ENCODE data around the gene GSN. TPM values are rescaled to one million over a fixed set of nuclear protein-coding genes. Genes with fewer than 3 reads are reported as not detected.

Gene GSN
- total RNA-seq, 1 donor = 254 TPM

DNA sequence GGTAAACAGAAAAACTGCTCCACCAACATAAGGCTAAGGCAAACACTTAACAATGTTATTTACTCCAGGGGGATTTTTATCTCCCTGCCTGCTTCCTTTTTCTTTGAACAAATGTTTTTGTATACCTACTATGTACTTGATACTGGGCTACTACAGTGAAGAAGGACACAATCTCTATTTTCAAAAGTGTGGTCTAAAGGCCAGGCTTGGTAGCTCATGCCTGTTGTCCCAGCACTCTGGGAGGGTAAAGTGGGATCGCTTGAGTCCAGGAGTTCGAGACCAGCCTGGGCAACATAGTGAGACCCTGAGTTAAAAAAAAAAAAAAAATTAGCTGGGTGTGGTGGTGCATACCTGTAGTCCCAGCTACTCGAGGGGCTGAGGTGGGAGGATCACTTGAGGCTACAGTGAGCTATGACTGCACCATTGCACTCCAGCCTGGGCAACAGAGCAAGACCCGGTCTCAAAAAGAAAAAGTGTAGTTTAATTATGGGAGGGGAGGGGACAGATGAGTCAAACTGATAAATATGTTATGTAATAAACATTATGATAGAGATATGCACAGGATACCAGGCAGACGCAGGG is 98.7 kb downstream of the GSN start:
- H3K4me3 ChIP-seq (ENCODE audit: low read depth, low read length) = peak overlapping the region; percentile 95
- DNase-seq (ENCODE audit: low read depth) = no peak
- TF ChIP-seq, protein P1, sequence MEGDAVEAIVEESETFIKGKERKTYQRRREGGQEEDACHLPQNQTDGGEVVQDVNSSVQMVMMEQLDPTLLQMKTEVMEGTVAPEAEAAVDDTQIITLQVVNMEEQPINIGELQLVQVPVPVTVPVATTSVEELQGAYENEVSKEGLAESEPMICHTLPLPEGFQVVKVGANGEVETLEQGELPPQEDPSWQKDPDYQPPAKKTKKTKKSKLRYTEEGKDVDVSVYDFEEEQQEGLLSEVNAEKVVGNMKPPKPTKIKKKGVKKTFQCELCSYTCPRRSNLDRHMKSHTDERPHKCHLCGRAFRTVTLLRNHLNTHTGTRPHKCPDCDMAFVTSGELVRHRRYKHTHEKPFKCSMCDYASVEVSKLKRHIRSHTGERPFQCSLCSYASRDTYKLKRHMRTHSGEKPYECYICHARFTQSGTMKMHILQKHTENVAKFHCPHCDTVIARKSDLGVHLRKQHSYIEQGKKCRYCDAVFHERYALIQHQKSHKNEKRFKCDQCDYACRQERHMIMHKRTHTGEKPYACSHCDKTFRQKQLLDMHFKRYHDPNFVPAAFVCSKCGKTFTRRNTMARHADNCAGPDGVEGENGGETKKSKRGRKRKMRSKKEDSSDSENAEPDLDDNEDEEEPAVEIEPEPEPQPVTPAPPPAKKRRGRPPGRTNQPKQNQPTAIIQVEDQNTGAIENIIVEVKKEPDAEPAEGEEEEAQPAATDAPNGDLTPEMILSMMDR (IDR thresholded peaks at IDR 0.05; ENCODE audit: insufficient read depth, low read depth, low read length) = no peak

DNA sequence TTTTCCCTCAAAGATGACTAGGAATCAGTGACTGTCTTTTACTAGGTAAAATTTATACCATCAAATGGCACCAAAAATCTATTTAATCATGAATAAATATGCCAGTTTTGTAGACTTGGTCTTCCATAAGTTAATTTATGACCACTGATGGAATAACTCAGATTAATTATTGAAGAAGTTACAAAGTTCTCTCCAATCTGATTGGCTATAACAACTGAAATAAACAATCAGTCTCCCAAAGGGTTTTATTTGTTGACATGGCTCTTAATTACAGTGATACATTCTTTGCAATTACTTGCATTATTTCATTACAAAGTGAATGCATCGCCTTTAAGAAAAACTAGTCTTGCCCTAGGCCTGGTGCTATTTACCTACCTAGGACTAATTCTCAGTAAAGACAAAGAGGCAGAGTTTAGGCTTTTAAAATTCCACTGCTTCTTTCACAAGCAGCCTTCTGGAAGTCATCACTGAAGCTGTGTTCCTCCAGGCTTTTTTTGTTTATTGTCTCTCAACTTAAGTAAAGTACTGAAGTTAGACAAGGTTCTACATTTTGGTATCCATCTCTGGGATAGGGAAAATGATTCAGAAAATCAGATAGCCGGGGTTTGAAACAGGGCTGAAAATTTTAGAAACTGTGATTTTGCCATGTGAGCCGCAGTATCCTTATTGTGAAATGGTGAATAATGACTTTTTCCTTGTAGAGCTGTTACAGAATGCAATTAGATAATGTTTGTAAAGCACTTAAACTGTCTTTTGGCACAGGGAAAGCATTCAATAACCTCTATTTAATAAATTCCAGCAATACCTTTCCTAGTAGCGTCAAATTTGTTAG is 99.6 kb downstream of the GSN start:
- peak; percentile 70 for DNase-seq (ENCODE audit: low read depth)
- TF ChIP-seq, protein P1 (IDR thresholded peaks at IDR 0.05; ENCODE audit: insufficient read depth, low read depth, low read length) = no peak
- H3K4me3 ChIP-seq (ENCODE audit: low read depth, low read length) = peak overlapping the region; percentile 95

DNA sequence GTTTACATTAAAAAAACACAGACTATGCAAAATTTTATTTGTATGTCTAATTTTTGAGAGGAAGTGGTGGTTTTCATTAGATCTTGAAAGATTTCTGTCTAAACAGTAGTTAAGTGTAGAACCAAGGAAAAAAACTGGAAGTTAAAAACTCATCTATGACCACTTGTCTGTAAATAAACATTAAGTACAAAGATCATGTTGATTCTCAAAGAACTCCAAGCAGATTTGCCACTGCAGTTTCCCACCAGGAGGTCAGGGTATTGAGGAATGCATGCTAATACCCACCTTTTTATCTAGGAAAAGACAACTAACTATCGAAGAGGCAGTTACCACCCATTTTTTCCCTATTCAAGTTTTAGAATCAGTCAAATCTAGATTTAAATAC is 100.2 kb downstream of the GSN start:
- DNase-seq (ENCODE audit: low read depth) = no peak
- TF ChIP-seq, protein P1 (IDR thresholded peaks at IDR 0.05; ENCODE audit: insufficient read depth, low read depth, low read length) = no peak
- H3K4me3 ChIP-seq (ENCODE audit: low read depth, low read length) = peak overlapping the region; percentile 95

DNA sequence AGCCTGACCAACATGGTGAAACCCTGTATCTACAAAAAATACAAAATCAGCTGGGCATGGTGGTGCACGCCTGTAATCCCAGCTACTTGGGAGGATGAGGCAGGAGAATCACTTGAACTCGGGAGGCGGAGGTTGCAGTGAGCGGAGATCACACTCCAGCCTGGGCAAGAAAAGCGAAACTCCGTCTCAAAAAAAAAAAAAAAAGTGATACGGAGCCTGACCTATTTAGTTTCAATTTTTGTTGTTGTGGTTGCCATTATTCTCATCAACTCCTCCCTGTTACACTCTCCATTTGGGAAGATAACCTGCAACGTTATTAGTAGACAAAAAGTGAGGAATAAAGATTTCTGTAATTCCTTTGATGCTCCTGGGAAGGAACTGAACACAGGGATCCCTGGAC is 100.8 kb downstream of the GSN start:
- H3K4me3 ChIP-seq (ENCODE audit: low read depth, low read length) = peak overlapping the region; percentile 95
- no peak for DNase-seq (ENCODE audit: low read depth)
- TF ChIP-seq, protein P1 (IDR thresholded peaks at IDR 0.05; ENCODE audit: insufficient read depth, low read depth, low read length) = no peak

DNA sequence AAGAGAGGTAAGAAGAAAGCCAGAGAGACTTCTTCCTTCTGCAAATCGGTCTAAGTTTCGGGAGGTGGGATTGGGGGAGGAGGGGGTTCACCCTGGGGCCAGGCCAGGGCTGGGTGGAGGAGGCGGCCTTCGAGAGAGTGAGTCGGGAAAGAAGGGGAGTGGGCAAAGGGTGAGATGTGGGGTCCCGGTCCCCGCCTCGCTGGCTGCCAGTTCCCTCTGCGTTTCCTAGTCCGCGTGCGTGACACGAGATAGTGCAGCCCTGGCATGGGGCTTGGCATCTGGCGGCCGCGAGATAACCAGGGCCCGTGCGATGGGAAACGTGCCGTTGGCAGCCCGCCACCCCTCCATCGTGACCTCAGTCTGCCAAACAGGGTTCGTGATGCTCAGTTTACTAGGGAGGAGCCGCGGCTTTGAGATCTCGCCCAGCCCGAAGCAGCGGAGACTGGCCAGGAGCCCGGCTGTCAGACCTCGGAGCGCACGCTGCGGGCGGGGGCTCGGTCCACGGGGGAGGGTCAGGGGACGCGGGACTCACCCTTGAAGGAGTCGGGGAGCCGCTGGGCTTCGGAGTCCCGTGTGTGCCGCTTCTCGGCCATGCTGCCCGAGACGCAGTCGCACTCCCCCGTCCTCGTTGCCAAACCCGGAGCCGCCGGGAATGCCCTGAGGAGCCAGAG is 101.8 kb downstream of the GSN start, which contains the start of gene STOM:
Gene STOM (minus strand): TSS at position 656 of the 671 bp plus-strand sequence. CDS start 63 bp downstream, at position 593.
- TF ChIP-seq, protein P1 (IDR thresholded peaks at IDR 0.05; ENCODE audit: insufficient read depth, low read depth, low read length) = no peak

DNA sequence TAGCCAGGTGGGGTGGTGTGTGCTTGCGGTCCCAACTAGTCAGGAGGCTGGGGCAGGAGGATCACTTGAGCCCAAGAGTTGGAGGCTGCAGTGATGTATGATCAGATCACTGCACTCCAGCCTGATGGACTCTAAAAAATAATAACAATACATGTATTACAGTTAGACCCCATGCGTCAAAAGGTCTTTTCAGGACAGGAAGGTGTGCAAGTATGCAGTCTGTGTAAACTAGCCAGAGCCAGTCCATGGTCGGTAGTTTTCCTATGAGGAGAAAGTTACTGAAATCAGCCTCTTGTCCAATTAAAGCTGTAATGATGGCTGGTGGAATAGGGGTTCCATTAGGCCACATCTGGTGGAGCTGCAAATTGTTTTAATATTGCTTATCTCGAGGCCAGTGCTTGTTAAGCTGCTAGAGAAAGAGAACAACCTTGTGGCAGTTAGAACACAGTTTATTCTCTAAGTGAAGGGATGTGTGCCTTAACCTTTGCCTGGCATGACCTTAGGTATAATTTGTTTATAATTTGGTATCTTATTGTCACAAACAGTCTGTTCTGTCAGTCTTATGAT is 103.6 kb downstream of the GSN start:
- TF ChIP-seq, protein P1 (IDR thresholded peaks at IDR 0.05; ENCODE audit: insufficient read depth, low read depth, low read length) = no peak

More for the DNA sequence above, 101.8 kb downstream of the GSN start, which contains the start of gene STOM:
- peak within 1 kb of the TSS; percentile 95 for H3K4me3 ChIP-seq (ENCODE audit: low read depth, low read length)
- peak; percentile 87 for DNase-seq (ENCODE audit: low read depth)

More for the DNA sequence above, 103.6 kb downstream of the GSN start:
- H3K4me3 ChIP-seq (ENCODE audit: low read depth, low read length) = no peak overlapping the region
- DNase-seq (ENCODE audit: low read depth) = peak; percentile 81

Data from fibroblast of villous mesenchyme (primary cell).